H1 (cell line): ENCODE measurements around the gene ZBTB44. TPM values are rescaled to one million over a fixed set of nuclear protein-coding genes. Genes with fewer than 3 reads are reported as not detected.

ENCODE experiments used
- CTCF ChIA-PET: fragments of 300-600 bp; sonication (Branson Sonifier 250); formaldehyde crosslinking; loops from one replicate; lab custom pipeline; 2021; ENCODE audit not compliant: partially characterized antibody; lab: Charles Lee
- POLR2A ChIA-PET: fragments of 300-600 bp; sonication (Branson Sonifier 250); formaldehyde crosslinking; loops from one replicate; lab custom pipeline; 2021; ENCODE audit warnings: inconsistent platforms; ENCODE audit not compliant: partially characterized antibody; lab: Charles Lee
- DNase-seq, 2 experiments: peaks; one replicate each; pipeline versions ENCODE4 v3.0.0 to v3.0.0-alpha.2; 2010 to 2022; ENCODE audit warnings: low spot score in 2 of 2, low read depth in 1 of 2, mixed read lengths in 1 of 2
- FAIRE-seq: peaks from 2 replicates; lab custom pipeline; 2011; peaks lifted over from hg19 to GRCh38; lab: Jason Lieb, UNC
- H2AFZ ChIP-seq: 2 replicates; pipeline ENCODE4 v1.8.1; 2012; ENCODE audit warnings: low read length, inconsistent platforms
- H2AK5ac ChIP-seq: 2 replicates; pipeline ENCODE4 v1.6.1; 2013; ENCODE audit warnings: low read depth, low read length
- H2BK120ac ChIP-seq: replicated peaks from 2 replicates; pipeline ENCODE3; 2013; ENCODE audit warnings: low read depth, low read length, inconsistent platforms
- H2BK12ac ChIP-seq: 2 replicates; pipeline ENCODE4 v1.6.1; 2013; ENCODE audit warnings: low read depth, low read length
- H2BK15ac ChIP-seq: 2 replicates; pipeline ENCODE4 v1.6.1; 2013; ENCODE audit warnings: low read length
- H2BK20ac ChIP-seq: 2 replicates; pipeline ENCODE4 v1.6.1; 2013; ENCODE audit warnings: low read length
- H2BK5ac ChIP-seq: 2 replicates; pipeline ENCODE4 v1.6.1; 2013; ENCODE audit warnings: low read depth, low read length
- H3K14ac ChIP-seq: 2 replicates; pipeline ENCODE4 v1.6.1; 2013; ENCODE audit warnings: inconsistent platforms; ENCODE audit not compliant: insufficient read length
- H3K18ac ChIP-seq: 2 replicates; pipeline ENCODE4 v1.6.1; 2013; ENCODE audit warnings: low read length; ENCODE audit errors: extremely low read depth
- H3K23ac ChIP-seq: 2 replicates; pipeline ENCODE4 v1.6.1; 2013; ENCODE audit warnings: inconsistent platforms; ENCODE audit not compliant: insufficient read length
- H3K23me2 ChIP-seq: 2 replicates; pipeline ENCODE4 v1.6.1; 2013; ENCODE audit warnings: low read depth, low read length
- H3K27ac ChIP-seq: 2 replicates; pipeline ENCODE4 v1.6.1; 2011; ENCODE audit warnings: low read depth, low read length, inconsistent platforms
- H3K27me3 ChIP-seq, 4 experiments: replicated peaks in 1 of 4; 1 replicate in 1 of 4; 2 replicates in 3 of 4; pipeline versions ENCODE4 v1.6.1 to v1.8.1; 2011 to 2013; ENCODE audit warnings: low read length in 3 of 4, mild to moderate bottlenecking in 3 of 4, inconsistent platforms in 2 of 4, mixed read lengths in 2 of 4, moderate library complexity in 1 of 4; ENCODE audit not compliant: control insufficient read depth in 3 of 4, insufficient read depth in 3 of 4; ENCODE audit errors: extremely low read depth in 1 of 4
- H3K36me3 ChIP-seq, 4 experiments: 2 replicates each; pipeline versions ENCODE4 v1.6.1 to v1.8.1; 2011 to 2013; ENCODE audit warnings: mild to moderate bottlenecking in 4 of 4, low read length in 3 of 4, moderate library complexity in 2 of 4, control low read depth in 1 of 4, inconsistent platforms in 1 of 4; ENCODE audit not compliant: insufficient read depth in 4 of 4, control insufficient read depth in 2 of 4
- H3K4ac ChIP-seq: replicated peaks from 2 replicates; pipeline ENCODE3; 2013; ENCODE audit warnings: low read length, low read depth, mixed read lengths, inconsistent platforms; ENCODE audit not compliant: insufficient read length
- H3K4me1 ChIP-seq, 4 experiments: replicated peaks in 1 of 4; 1 replicate in 1 of 4; 2 replicates in 3 of 4; pipeline versions ENCODE4 v1.6.1 to v1.8.1; 2011 to 2013; ENCODE audit warnings: low read length in 3 of 4, inconsistent platforms in 2 of 4, mixed read lengths in 1 of 4; ENCODE audit not compliant: insufficient read depth in 4 of 4, control insufficient read depth in 3 of 4
- H3K4me2 ChIP-seq, 2 experiments: 2 replicates each; pipeline versions ENCODE4 v1.6.1 to v1.8.1; 2011 to 2013; ENCODE audit warnings: low read depth in 2 of 2, low read length in 2 of 2, control low read depth in 1 of 2, inconsistent platforms in 1 of 2, mild to moderate bottlenecking in 1 of 2; ENCODE audit not compliant: insufficient read depth in 1 of 2
- H3K4me3 ChIP-seq, 4 experiments: fragments of 200-600, 300-600 bp in 1 of 4; sonication (generic), shearing (Covaris generic), sonication (Bioruptor Twin) in 1 of 4; 2 replicates each; pipeline versions ENCODE4 v1.5.1 to v1.8.1; 2011 to 2016; ENCODE audit warnings: low read length in 4 of 4, low read depth in 3 of 4, control low read depth in 2 of 4, inconsistent platforms in 2 of 4, mild to moderate bottlenecking in 2 of 4, mixed read lengths in 1 of 4, moderate library complexity in 1 of 4; ENCODE audit not compliant: insufficient read depth in 2 of 4; ENCODE audit errors: extremely low read depth in 1 of 4
- H3K56ac ChIP-seq: replicated peaks from 2 replicates; pipeline ENCODE3; 2013; ENCODE audit warnings: low read depth, mild to moderate bottlenecking, mixed read lengths, low read length, inconsistent platforms; ENCODE audit not compliant: insufficient read length
- H3K79me1 ChIP-seq: 2 replicates; pipeline ENCODE4 v1.6.1; 2013; ENCODE audit warnings: low read depth, low read length, control low read depth
- H3K79me2 ChIP-seq, 2 experiments: 2 replicates each; pipeline versions ENCODE4 v1.6.1 to v1.8.1; 2012 to 2013; ENCODE audit warnings: low read length in 2 of 2, mild to moderate bottlenecking in 2 of 2, inconsistent platforms in 1 of 2; ENCODE audit not compliant: insufficient read depth in 2 of 2, control insufficient read depth in 1 of 2
- H3K9ac ChIP-seq, 4 experiments: replicated peaks in 1 of 4; 1 replicate in 1 of 4; 2 replicates in 3 of 4; pipeline versions ENCODE4 v1.6.1 to v1.8.1; 2011 to 2013; ENCODE audit warnings: low read depth in 3 of 4, low read length in 3 of 4, control low read depth in 2 of 4, mild to moderate bottlenecking in 2 of 4, moderate library complexity in 2 of 4, inconsistent platforms in 1 of 4; ENCODE audit errors: extremely low read depth in 1 of 4
- H3K9me3 ChIP-seq, 2 experiments: 2 replicates each; pipeline versions ENCODE4 v1.6.1 to v1.8.1; 2012 to 2013; ENCODE audit warnings: mild to moderate bottlenecking in 2 of 2, moderate library complexity in 2 of 2, control low read depth in 1 of 2, inconsistent platforms in 1 of 2, low read depth in 1 of 2, low read length in 1 of 2, mixed read lengths in 1 of 2; ENCODE audit not compliant: insufficient read depth in 2 of 2
- H4K20me1 ChIP-seq, 2 experiments: replicated peaks in 1 of 2; 2 replicates each; pipeline versions ENCODE3 to v1.8.1; 2011 to 2013; ENCODE audit warnings: inconsistent platforms in 2 of 2, low read length in 2 of 2, mild to moderate bottlenecking in 1 of 2; ENCODE audit not compliant: insufficient read depth in 2 of 2, control insufficient read depth in 1 of 2
- H4K5ac ChIP-seq: 2 replicates; pipeline ENCODE4 v1.6.1; 2013; ENCODE audit warnings: low read length, low read depth, mixed read lengths, inconsistent platforms; ENCODE audit not compliant: insufficient read length
- H4K8ac ChIP-seq: 2 replicates; pipeline ENCODE4 v1.8.0; 2013; ENCODE audit warnings: mild to moderate bottlenecking, moderate library complexity, low read length, inconsistent platforms; ENCODE audit not compliant: insufficient read depth; ENCODE audit errors: extremely low read depth
- H4K91ac ChIP-seq: replicated peaks from 2 replicates; pipeline ENCODE3; 2013; ENCODE audit warnings: low read length, mixed read lengths, inconsistent platforms; ENCODE audit not compliant: insufficient read length
- ASH2L ChIP-seq: fragments of 200-600, 300-600 bp; sonication (generic); IDR thresholded peaks from one replicate; pipeline ENCODE4 v1.7.1; 2017; ENCODE audit warnings: low read length
- CBX5 ChIP-seq: fragments of 300-800, 300-1000 bp; sonication (generic); IDR thresholded peaks from 2 replicates; pipeline ENCODE4 v1.7.1; 2016; ENCODE audit warnings: antibody characterized with exemption, low read length, low read depth
- CHD1 ChIP-seq: IDR thresholded peaks from 2 replicates; pipeline ENCODE4 v1.6.1; 2012; ENCODE audit warnings: low read depth, low read length, improper control_type of control experiment
- GTF2F1 ChIP-seq: IDR thresholded peaks from 2 replicates; pipeline ENCODE4 v1.6.1; 2012; ENCODE audit warnings: low read depth, low read length, improper control_type of control experiment, borderline replicate concordance
- JUN ChIP-seq: IDR thresholded peaks from 2 replicates; pipeline ENCODE4 v1.6.1; 2011; ENCODE audit warnings: low read depth, mild to moderate bottlenecking, improper control_type of control experiment, low read length
- JUND ChIP-seq: IDR thresholded peaks from 2 replicates; pipeline ENCODE4 v1.6.1; 2011; ENCODE audit warnings: mild to moderate bottlenecking, improper control_type of control experiment, low read length
- KDM4A ChIP-seq: IDR thresholded peaks from one replicate; pipeline ENCODE4 v1.7.1; 2012; ENCODE audit warnings: low read depth, mild to moderate bottlenecking, moderate library complexity, low read length, inconsistent platforms; ENCODE audit not compliant: severe bottlenecking
- NANOG ChIP-seq: IDR thresholded peaks from 2 replicates; pipeline ENCODE4 v1.6.1; 2011; ENCODE audit warnings: low read length, low read depth, mild to moderate bottlenecking, inconsistent platforms; ENCODE audit not compliant: insufficient read depth, poor library complexity, severe bottlenecking
- PHF8 ChIP-seq: fragments of 200-600 bp; sonication (generic); conservative IDR thresholded peaks from 2 replicates; pipeline ENCODE4 v1.7.1; 2012; ENCODE audit warnings: low read depth, mild to moderate bottlenecking, inconsistent platforms, low read length, moderate library complexity
- POLR2A ChIP-seq, 2 experiments: IDR thresholded peaks; 1 replicate in 1 of 2; 2 replicates in 1 of 2; pipeline ENCODE4 v1.6.1; 2011; ENCODE audit warnings: low read depth in 2 of 2, low read length in 2 of 2, mild to moderate bottlenecking in 2 of 2; ENCODE audit errors: control extremely low read depth in 1 of 2
- SIN3A ChIP-seq, 2 experiments: IDR thresholded peaks in 1 of 2; conservative IDR thresholded peaks in 1 of 2; 2 replicates each; pipeline ENCODE4 v1.6.1; 2011 to 2012; ENCODE audit warnings: low read length in 2 of 2, improper control_type of control experiment in 1 of 2, low read depth in 1 of 2, mild to moderate bottlenecking in 1 of 2
- TCF12 ChIP-seq: IDR thresholded peaks from 2 replicates; pipeline ENCODE4 v1.6.1; 2011; ENCODE audit warnings: low read depth, mild to moderate bottlenecking, low read length
- ZNF274 ChIP-seq: IDR thresholded peaks from 2 replicates; pipeline ENCODE4 v1.7.0; 2012; ENCODE audit warnings: low read length, borderline replicate concordance; ENCODE audit errors: extremely low read depth
- WGBS, 2 experiments: shearing (Covaris generic) in 1 of 2; methylation state at CpG; one replicate each; pipeline versions ENCODE4 v1.1.6 to v1.1.7; 2013 to 2015; ENCODE audit warnings: low lambda C conversion rate in 2 of 2, mixed read lengths in 2 of 2, inconsistent platforms in 1 of 2, low coverage in 1 of 2, missing lambda C conversion rate in 1 of 2; ENCODE audit not compliant: insufficient replicate concordance in 2 of 2, insufficient coverage in 1 of 2, insufficient read length in 1 of 2; ENCODE audit errors: extremely low coverage in 1 of 2, missing lambda C conversion rate in 1 of 2; 5-methylcytosine and 5-hydroxymethylcytosine counted together
- polyA plus RNA-seq, 7 experiments: library from polyadenylated mRNA; depleted of rRNA in 3 of 7; stranded (reverse) in 5 of 7; unstranded in 2 of 7; fragments of >200 nt in 5 of 7; fragments of 200-250 nt in 2 of 7; gene quantifications; 1 replicate in 5 of 7; 2 replicates in 1 of 7; 4 replicates in 1 of 7; pipeline versions ENCODE4 v1.2.1 to v1.2.3, GENCODE V29; 2011 to 2013; ENCODE audit warnings: missing spikeins in 2 of 7, mixed read lengths in 2 of 7
- total RNA-seq: library from RNA; stranded (reverse); fragmentation: NEBNext Ultra II Directional; extraction: Animal tissue kit (Norgen Biotek cat#: 25700); gene quantifications from 2 replicates; pipeline ENCODE4 v1.2.1, GENCODE V29; 2021

The ZBTB44 gene
- total and polyA plus RNA-seq, 2 of the 8 experiments (the other 6 are each of a cell fraction or from before 2014, with no cell fraction given), result 37.2 to 158 TPM

GRCh38 chr11:130314184-130314749, 450 bp downstream of the ZBTB44 start:
- POLR2A ChIA-PET, result interaction anchor here (0.7 to 1.6 kb wide), 2 partner anchors 16 to 107 kb away, joined by 3 read pairs; no protein-coding TSS in a partner anchor
- peak overlapping the region; percentile 56 for H4K5ac ChIP-seq
- no peak for FAIRE-seq
- TF ChIP-seq CHD1 (no peak), JUN (no peak), PHF8 (peak; percentile 65), CBX5 (no peak), POLR2A (IDR thresholded peaks at IDR 0.05; ENCODE audit: control extremely low read depth in 1 of 2, low read depth in 2 of 2, low read length in 2 of 2) (peak in 1 of 2 experiments; percentile 25; a peak in 2 of 3 replicates), SIN3A (conservative IDR thresholded peaks at IDR 0.05 in 1 of 2, IDR thresholded peaks at IDR 0.05 in 1 of 2; ENCODE audit: low read depth in 1 of 2, low read length in 2 of 2) (peak; percentile 0 to 32; a peak in 1 of 4 replicates), NANOG (no peak), KDM4A (peak; percentile 52), TCF12 (no peak), ASH2L (no peak), JUND (no peak), ZNF274 (no peak), GTF2F1 (no peak)

More at GRCh38 chr11:130314184-130314749, 450 bp downstream of the ZBTB44 start:
- H3K23ac ChIP-seq, result no peak overlapping the region
- H2AK5ac ChIP-seq, result no peak overlapping the region
- no peak overlapping the region for H2AFZ ChIP-seq
- H4K20me1 ChIP-seq, result peaks cover 0 to 1% of the 10 kb centered on the region in 2 experiments
- H3K56ac ChIP-seq, result peak overlapping the region; percentile 77
- CTCF ChIA-PET, result interaction anchor here (1.1 kb wide), 1 partner anchor 32 kb away, joined by 4 read pairs; no protein-coding TSS in a partner anchor
- no peaks in the 10 kb centered on the region for H3K9me3 ChIP-seq
- H4K8ac ChIP-seq, result peak overlapping the region; percentile 86
- H2BK20ac ChIP-seq, result no peak overlapping the region
- H3K4ac ChIP-seq, result no peak overlapping the region
- peaks cover 0 to 4% (median 3%) of the 10 kb centered on the region in 4 experiments; a peak in 5 of 8 replicates for H3K36me3 ChIP-seq
- H2BK5ac ChIP-seq, result no peak overlapping the region; the same call in 1 of the 2 replicates
- H3K23me2 ChIP-seq, result peaks cover 7% of the 10 kb centered on the region
- no peak overlapping the region for H2BK120ac ChIP-seq
- WGBS, 2 experiments, result 7% methylated on average over 6 of the region's 68 CpGs; no CpG with 5 or more reads in 1 of the 2 experiments
- peak overlapping the region; percentile 52; the same call in 1 of the 2 replicates for H3K18ac ChIP-seq
- H3K9ac ChIP-seq, result peak overlapping the region; percentile 63 to 88 (median 74)
- peak in 1 of 2 experiments; percentile 73 for DNase-seq
- no peak overlapping the region for H2BK12ac ChIP-seq
- peaks cover 6 to 19% (median 12%) of the 10 kb centered on the region in 4 experiments for H3K4me1 ChIP-seq
- H3K14ac ChIP-seq, result no peak overlapping the region
- H3K4me3 ChIP-seq, result peak overlapping the region; percentile 73 to 84 (median 76)
- peaks cover 10 to 47% of the 10 kb centered on the region in 2 experiments for H3K79me2 ChIP-seq
- H2BK15ac ChIP-seq, result no peak overlapping the region
- peak overlapping the region; percentile 66 to 98 for H3K4me2 ChIP-seq
- H3K27me3 ChIP-seq, result no peaks in the 10 kb centered on the region
- H3K27ac ChIP-seq, result peak overlapping the region; percentile 59; the same call in 1 of the 2 replicates
- H3K79me1 ChIP-seq, result no peaks in the 10 kb centered on the region
- peak overlapping the region; percentile 54 for H4K91ac ChIP-seq
